CD4-positive, alpha-beta T cell treated with Interleukin-6 at 100 ng/mL for 8 hours (primary cell): ENCODE measurements around the gene EIF1.
"Not testable (repeated sequence)": the region's sequence is repeated elsewhere in the genome, so short reads cannot be mapped to it uniquely, and the experiment has no call there.

Source experiments
- DNase-seq: peaks from one replicate; pipeline ENCODE4 v3.0.0-alpha.2; 2020; ENCODE audit warnings: mixed read lengths, low spot score

Gene EIF1

DNA sequence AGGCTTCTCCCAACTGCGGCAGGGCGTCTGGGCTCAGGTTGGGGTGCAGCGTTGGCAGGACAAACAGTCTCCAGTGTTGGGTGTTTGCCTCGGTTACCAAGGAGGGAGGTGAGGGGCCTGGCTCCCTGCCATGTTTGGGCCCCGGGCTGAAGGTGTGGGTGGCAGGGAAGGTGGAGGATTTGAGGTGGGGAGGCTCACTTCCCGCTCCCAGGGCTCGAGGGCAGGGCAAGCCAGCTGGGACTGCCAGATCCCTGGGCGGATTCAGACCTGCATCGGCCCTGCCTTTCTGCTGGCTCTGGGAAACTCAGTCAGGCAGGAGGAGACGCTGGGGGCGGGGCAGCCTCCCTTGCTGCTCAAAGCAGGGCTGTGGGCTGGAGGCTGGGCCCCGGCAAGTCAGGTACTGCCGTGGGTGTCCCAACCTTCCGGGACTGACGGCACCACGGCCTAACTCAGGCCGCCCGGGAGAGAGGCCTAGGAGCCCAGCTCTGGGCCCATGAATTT lies 33.0 kb upstream of the EIF1 start:
- no peak for DNase-seq

DNA sequence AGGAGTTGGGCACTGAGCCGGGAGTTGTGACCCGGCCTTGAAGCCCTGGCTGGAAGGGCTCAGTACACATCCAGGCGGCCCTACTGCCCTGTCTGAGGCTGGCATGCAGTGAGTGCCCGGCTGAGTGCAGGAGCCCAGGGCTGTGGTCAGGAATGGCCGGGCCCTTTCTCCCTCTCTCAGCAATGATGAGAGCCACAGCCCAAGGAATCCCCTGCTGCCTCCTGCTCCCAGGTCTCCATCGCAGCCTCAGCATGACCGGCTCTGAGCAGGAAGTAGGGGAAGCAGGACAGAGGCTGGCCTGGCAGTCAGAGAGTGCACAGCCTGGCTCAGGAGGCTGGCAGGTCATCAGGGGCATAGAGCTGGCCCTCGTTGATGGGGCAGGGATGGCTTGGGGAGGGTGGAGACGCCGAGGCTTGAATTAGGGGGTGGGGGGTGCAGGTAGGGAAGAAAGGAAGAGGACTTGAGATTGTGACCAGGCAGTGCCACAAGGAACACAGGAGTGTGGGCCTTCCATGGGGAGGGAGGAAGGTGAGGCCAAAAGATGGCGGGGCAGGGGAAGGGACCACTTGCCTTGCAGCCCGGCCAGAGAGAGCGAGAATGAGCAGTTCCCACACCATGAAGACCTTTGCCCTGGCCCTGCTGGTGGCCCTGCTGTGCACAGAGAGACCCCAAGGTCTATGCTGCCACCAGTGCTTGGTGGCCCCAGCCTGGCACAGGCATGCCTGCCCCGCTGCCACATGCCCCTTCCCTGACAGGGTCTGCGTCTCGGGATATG lies 32.2 kb upstream of the EIF1 start:
- DNase-seq: no peak

DNA sequence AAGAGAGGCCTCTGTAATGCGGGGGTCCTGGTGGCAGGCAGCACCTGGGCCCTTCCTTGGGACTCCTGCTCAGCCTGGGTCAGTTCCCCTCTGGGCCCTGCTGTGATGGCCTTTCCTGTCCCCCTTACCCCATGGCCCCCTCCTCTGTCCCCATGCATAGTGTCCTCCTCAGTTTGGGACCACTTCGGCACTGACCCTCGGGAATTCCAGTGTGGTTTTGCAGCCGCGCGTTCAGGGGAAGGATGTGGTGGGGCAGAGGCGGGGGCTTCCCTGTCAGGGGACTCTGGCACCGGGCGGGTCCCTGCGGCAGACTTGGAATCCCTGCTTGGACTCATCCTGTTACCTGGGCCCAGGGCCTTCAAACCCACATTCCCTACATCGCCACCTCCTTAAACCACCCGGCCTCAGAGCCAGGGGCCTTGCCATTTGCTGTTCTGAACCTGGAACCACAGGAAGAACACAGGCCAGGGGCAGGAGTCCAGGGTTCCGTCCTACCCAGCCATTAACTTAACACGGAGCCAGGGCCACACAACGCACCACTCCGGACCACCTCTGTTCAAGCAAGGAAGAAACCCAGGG lies 31.4 kb upstream of the EIF1 start:
- DNase-seq: no peak

DNA sequence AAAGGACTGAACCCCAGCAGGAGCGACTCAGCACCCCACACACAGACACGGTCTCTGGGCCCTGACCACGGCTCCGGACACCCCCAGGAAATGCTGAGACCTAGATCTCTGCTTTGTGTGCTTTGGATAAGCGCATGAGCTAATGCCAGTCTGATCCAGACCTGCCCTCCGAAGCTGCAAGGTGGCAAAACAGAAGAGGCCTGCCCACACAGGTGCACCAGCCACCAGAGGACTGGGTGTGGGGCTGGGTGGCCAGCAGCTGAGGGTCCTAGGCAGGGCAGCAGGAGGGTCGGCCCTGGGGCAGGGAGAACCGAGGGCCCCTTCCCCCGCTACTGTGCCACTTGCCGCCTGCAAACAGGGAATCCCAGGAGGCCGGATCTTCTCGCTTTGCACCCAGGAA lies 30.7 kb upstream of the EIF1 start:
- DNase-seq: no peak

DNA sequence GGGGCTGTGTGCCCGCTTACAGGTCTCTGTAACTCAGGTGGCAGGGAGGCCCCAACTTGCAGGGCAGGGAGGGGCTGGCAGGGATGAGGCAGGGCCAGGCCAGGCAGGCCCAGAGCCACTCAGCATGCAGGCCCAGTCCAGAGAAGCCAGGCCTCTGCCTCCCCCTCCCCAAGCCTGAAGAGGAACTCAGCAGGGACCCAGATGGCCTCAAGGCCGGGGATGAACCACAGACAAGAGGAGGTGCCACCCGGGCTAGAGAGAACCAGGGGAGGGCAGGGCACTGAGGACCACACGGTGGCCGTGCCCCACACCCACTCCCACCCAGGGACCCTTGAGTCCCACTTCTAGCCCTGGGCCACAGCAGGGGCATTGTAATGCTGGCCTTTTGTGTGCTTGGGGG lies 29.8 kb upstream of the EIF1 start:
- DNase-seq: no peak

DNA sequence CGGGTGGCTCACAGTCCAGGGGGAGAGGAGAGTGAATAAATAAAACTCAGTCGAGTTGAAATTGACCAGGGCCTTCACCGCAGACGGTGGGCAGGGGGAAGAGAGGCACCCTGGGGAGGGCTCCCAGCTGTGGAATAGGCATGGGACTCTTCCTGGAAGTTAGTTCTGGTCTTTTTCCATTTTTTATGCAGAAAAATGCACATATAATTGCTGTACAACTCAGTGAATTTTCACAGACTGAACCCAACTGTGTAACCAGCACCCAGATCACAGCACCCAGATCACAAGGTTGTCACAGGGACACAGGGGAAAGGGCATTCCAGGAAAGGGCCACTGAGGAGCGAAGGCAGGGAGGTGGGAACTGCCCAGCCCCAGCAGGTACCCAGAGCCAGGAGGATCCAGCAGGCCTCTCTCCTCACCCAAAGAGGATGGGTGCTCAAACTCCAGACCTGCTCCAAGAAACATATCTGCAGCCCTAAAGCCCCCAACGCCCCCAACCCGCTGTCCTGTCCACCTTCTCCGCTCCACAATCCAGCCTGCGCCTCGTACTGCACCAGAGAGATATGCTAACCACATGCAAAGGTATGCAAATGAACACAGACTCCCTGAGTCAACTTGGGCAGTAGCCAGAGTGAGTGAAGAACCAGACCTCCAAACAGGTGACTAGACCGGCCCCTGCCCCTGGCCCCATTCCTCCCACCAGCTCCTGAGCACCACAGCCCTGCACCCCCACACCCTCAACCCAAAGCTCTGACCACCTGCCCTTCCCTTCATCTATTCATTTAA lies 29.1 kb upstream of the EIF1 start:
- no peak for DNase-seq

DNA sequence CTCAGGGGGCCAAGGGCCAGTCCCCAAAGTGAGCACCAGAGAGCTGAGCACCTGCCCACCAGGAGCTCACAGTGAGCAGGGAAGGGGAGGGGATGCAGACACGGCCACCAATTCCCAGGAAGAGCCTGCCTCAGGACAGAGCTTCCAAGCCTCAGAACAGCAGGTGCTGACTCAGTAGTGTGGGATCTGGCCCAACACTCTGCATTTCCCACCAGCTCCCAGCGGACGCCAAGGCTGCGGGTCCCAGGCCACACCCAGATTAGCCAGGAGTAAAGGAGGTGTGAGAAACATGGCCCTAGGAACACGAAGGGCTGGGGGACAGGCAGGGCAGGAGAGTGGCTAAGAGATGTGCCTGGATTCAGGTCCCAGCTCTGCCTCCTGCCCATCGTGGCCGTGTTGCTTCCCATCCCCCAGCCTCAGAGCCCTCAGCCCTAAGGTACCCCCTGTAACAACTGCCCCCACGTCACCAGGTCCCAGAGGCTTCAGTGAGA lies 28.4 kb upstream of the EIF1 start:
- no peak for DNase-seq

DNA sequence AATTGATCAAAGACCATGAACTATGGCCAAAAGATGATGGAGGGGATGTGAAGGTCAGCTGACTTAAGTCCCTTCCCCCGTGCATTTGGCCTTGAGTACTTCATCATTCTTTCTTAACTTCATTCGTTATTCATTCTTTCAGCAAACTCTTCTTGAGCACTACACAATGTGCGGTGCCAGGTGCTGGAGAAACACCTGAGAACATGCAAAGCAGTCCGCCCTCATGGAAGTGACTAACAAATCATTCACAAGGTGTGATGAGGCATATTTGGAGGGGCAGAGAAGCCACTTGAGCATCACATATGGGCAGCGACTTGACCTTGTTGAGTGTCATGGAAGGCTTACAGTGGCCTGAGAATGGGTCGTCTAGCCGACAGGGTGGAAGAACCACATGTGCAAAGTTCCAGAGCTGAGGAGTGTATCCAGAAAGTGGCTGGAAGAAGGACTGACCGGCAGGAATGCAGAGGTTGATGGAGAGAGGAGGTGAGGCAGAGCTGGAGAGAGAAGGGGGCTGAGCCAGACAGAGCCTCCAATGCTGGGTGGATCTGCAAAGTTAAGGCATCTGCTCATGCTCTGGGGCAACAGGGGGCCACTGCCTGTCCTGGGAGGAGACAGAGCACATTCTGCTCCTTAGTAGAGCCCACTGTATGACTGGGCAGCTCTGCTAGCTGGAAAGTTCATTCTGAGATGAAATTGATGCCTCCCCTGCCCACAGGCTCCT lies 25.1 kb upstream of the EIF1 start:
- DNase-seq: no peak

DNA sequence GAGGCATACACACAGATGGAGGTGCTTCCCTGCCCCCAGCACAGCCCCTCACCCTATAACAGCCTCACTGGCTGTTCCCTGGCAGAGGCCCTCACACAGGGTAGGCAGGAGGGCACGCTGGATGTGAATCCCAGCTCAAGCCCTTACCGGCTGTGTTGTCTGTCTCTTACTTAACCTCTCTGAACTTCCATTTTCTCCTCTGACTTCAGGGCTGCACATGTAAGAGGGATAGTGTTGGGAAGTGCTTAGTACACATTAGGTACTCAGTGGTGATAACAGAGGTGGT lies 24.6 kb upstream of the EIF1 start:
- no peak for DNase-seq

DNA sequence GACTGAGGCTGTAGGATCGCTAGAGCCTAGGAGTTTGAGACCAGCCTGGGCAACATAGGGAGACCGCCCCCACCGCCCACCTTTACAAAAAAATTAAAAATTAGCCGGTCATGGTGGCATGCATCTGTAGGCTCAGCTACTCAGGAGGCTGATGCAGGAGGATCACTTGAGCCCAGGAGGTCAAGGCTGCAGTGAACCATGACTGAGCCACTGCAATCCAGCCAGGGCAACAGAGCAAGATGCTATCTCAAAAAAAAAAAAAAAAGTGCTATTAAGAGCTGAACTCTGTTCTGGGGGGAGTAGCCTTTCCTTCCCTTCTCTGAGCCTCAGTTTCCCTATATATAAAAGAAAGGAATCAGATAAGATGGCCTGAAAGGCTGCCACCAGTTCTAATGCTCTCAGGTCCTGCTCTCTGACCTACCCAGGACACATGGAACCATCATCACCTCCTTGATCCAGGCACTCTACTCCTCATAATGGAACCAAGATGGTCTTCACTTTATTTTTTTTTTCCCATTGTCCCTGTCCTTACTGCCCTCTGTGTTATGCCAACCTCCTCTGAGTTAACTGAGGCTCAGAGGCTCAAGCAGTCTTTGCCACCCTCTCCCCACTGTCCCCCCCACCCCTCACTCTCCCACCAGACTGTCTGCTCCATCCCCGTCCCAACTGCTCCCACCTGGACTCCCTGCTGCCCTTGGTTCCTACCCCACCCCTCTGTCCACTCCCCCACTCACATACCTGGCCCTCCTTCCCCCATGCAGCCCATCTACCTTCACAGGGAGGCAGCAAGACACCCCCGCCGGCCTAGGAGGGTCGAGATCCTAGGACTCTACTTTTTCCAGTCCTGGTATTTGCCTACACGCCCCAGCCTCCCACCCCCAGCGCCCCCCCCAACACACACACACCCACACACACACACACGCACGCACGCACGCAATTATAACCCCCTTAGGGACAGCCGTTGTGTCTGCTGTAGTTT lies 23.8 kb upstream of the EIF1 start:
- DNase-seq: no peak

DNA sequence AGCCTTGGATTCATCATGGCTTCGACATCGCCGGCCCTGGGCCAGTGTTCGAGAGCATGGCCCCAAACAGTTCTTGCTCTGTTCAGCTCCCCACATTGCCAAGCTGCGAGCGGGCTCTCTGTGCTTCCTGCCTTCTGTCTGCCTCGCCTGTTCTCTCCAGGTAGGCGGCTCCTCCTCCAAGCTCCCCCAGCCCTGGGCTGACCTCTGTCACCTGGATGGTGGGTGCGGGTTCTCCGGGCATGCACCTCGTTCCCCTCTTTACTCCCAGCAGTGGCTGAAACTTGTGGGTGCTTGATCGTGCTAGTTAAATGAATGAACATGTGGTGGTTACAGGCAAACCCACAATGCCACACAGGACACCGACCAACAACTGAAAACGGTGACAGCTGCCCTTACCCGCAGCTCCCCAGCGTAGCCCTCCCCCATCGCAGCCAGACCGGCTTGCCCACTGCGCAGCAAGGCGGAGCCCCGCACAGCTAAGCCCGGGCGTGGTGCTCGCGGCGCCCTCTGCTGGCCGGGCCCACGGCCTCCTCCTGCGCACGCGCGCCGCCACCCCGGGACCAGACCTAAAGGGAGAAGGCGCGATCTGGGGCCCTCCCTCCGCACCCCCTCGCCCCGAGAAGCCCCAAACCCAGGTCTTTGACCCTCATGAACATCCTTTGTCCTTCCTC lies 23.0 kb upstream of the EIF1 start:
- DNase-seq: peak; percentile 89

DNA sequence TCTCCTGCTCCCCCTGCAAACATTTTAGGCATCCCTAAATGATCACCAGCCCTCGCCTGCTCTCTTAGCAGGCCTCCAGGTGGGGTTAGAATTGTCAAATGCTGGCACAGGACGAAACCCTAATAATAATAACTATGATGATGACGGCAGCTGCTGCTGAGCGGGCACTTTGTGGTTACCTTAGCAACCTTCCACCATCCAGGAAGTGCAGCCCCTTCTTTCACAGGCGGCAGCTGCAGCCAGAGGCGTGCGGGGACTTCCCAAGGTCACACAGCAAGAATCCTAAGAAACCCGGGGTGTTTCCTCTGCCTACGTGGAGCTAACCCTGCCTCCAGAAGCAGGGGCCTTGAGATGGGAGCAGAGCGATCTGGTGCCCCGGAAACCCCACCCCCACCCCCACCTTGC lies 22.4 kb upstream of the EIF1 start:
- peak; percentile 66 for DNase-seq

DNA sequence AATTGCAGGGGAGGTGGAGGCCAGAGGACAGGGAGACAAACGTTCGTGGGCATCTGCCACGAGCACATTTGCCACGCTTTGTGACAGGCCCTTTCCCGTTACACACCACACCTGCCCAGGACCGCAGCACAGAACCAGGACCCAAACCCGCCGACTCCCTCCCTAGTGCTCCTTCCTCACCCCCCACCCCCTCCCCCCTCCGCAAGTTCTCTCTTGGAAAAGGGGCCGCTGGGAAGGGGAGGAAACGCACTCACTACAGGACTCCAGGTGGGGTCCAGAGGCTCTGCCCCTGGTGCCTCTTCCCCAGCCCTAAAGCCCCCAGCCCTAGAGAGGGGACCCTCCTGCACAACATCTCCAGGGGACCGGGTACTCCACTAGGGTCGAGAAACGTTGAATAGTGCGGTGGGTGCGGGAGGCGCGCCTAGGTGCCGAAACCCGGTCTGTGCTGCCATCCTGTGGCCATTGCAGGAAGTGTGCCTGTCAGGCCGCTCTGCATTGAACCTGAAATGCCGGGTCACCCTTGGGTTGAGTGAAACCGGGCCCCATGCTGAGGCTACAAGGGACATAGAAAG lies 21.9 kb upstream of the EIF1 start:
- peak; percentile 86 for DNase-seq

DNA sequence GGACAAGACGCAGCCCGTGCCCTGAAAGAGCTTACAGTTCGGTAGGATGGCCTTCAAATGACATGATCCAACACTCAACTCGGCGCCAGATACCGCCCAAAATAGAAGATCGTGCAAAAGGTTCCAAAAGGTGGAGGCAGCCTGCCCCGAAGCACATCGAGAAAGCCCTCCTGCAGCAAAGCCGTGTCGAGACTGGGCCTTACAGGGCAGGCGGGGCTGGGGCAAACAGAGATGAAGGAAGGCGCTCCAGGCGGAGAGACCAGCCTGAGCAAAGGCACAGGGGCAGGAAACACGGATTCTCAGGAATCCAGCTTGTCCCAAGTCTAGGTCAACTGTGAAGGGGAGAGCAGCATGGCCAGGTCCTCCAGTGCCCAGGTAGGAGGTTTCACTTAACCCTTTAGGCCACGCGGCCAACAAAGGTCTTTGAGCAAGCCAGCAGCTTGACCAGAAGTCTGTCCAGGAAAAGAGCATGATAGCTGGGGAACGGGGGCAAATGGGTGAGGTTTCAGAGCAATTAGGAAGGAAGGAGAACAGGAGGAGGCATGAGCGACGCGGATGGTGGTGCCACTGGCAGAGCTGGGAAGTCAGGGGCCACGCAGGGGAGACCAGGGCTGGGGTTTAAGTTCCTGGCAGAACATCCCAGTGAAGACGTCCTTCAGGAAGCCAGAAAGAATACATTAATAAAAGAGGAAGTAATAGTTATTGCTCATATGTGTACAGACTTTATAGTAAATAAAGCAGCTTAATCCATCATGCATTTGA lies 21.2 kb upstream of the EIF1 start:
- no peak for DNase-seq

DNA sequence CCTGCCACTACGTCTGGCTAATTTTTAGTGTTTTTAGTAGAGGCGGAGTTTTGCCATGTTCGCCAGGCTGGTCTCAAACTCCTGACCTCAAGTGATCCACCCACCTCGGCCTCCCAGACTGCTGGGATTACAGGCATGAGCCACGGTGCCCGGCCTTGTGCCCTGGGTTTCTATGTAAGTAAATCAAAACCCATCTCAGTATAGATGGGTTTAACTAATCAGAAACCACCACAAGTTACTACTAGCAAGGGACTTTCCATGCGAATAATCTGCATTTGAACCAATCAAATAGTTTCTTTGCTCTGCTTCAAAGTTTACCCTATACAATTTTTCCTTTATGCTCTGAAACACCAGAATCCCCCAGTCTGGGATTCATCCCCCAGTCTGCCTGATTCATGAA lies 16.5 kb upstream of the EIF1 start:
- no peak for DNase-seq

DNA sequence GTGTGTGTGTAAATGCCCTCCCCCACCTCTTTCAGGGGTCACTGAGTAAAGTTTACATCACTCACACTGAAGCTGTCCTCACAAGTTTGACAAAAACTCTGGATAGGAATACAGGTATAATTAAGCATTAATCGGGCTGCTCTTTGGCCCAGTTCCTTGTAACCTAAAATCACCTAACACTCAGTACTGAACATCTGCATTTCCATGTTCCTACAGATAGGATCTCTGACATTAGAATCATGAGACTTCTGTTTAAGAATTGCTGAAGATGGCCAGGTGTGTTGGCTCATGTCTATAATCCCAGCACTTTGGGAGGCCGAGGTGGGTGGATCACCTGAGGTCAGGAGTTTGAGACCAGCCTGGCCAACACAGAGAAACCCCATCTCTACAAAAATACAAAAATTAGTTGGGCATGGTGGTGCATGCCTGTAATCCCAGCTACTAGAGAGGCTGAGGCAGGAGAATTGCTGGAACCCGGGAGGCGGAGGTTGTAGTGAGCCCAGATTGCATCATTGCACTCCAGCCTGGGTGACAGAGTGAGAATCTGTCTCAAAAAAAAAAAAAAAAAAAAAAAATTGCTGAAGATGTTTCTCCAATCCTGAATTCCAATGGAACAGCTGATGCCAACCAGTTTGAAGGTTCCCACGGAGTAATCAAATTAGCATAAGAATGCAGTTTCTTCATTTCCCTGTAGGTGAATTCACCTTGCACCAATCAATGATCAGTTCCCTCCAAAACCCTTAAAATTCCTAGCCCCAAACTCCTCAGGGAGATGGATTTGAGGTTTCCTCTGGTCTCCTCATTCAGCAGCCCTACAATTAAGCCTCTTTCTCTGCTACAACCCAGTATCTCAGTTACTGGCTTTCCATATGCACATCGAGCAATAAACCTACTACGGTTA lies 13.3 kb upstream of the EIF1 start:
- not testable (repeated sequence) for DNase-seq

DNA sequence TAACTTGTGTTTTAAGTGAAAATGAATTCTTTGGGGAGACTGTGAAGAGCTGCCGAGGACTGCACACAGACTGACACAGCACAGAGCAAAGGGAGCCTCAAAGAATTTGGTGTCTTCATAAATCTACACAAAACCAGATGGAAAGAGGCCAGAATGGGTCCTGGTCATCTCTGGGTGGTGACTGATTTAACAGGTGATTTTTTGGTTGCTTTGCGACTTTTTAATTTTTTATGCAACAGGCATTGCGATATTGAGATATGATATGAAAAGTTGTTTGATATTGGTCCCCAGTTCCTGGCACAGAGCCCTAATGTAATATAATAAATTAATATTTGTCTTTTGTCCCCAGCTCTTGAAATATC lies 12.6 kb upstream of the EIF1 start:
- DNase-seq: no peak

DNA sequence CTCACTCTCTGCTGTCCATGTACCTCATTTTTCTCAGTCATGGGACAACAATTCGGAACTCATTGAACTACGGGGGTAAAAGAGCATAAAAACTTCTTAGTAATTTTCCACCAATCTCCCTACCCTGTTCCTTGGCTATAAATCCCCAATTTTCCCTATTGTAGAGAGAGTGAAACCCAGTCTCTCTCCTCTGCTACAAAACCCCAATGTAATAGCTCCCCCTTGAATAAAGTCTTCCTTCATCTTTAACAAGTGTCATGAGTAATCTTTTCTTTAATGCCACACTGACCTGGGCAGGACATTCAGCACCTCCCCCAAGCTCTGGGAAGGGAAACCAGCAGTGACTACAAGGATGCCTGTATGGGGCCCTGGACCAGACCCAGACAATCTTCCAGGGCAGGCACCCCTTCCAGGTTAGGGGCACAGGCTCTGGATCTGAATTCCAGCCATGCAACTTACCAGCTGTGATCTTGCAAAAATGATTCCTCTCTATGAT lies 10.2 kb upstream of the EIF1 start:
- DNase-seq: no peak
